BLaER1 treated with 17β-estradiol and CSF1 and Interleukin-3, amounts not matched to agents 10 nM and 100 nM (cell line): Measurements from ENCODE around the gene KBTBD12.
"Not testable (repeated sequence)": the region's sequence is repeated elsewhere in the genome, so short reads cannot be mapped to it uniquely, and the experiment has no call there.

Experiments used
- H3K27ac ChIP-seq, 11 experiments: shearing (Covaris generic); formaldehyde crosslinking; 2 replicates each; pipeline ENCODE4 v1.8.1; 2022
- H3K27me3 ChIP-seq, 11 experiments: shearing (Covaris generic); formaldehyde crosslinking; 2 replicates each; pipeline ENCODE4 v1.8.1; 2022
- H3K36me3 ChIP-seq, 11 experiments: shearing (Covaris generic); formaldehyde crosslinking; 2 replicates each; pipeline ENCODE4 v1.8.1; 2022
- H3K4me1 ChIP-seq, 10 experiments: shearing (Covaris generic); formaldehyde crosslinking; 2 replicates each; pipeline ENCODE4 v1.8.1; 2022
- H3K4me2 ChIP-seq, 11 experiments: shearing (Covaris generic); formaldehyde crosslinking; 2 replicates each; pipeline ENCODE4 v1.8.1; 2022
- H3K4me3 ChIP-seq, 10 experiments: shearing (Covaris generic); formaldehyde crosslinking; 2 replicates each; pipeline ENCODE4 v1.8.1; 2022
- H3K9ac ChIP-seq, 11 experiments: shearing (Covaris generic); formaldehyde crosslinking; 2 replicates each; pipeline ENCODE4 v1.8.1; 2022
- H3K9me3 ChIP-seq, 11 experiments: shearing (Covaris generic); formaldehyde crosslinking; replicated peaks in 1 of 11; 2 replicates each; pipeline ENCODE4 v1.8.1; 2022
- H4K20me1 ChIP-seq, 11 experiments: shearing (Covaris generic); formaldehyde crosslinking; 2 replicates each; pipeline ENCODE4 v1.8.1; 2022
- Cebpa-rat ChIP-seq, 11 experiments: shearing (Covaris generic); IDR thresholded peaks; 2 replicates each; pipeline ENCODE4 v1.8.1; 2022

Gene KBTBD12

DNA sequence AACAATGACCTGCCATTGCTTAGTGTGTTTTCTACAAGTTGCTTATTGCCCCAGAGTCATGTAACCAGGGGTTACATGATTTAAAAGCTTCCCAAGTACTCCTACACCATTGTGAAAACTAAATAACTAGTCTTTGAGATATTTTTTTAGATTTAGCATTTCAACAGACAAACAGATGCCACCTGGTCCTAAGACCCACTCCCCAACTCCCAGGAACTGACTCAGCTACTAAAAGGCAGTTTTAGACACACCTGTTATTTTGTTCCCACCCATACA, 28.1 kb upstream of the KBTBD12 start:
- no peak overlapping the region for H3K4me3 ChIP-seq
- H3K9ac ChIP-seq = no peak overlapping the region
- H3K27me3 ChIP-seq = no peaks in the 10 kb centered on the region
- H3K4me1 ChIP-seq = peaks cover 6 to 24% (median 20%) of the 10 kb centered on the region in 10 experiments; a peak in 19 of 20 replicates
- no peaks in the 10 kb centered on the region for H4K20me1 ChIP-seq
- no peak for TF ChIP-seq Cebpa-rat (IDR thresholded peaks at IDR 0.05)
- peak overlapping the region in 10 of 11 experiments; percentile 20 to 71 (median 46); a peak in 18 of 22 replicates for H3K4me2 ChIP-seq
- no peak overlapping the region for H3K27ac ChIP-seq
- peaks cover 25 to 39% (median 32%) of the 10 kb centered on the region in 11 experiments for H3K9me3 ChIP-seq
- no peaks in the 10 kb centered on the region; a peak in 1 of 22 replicates for H3K36me3 ChIP-seq

DNA sequence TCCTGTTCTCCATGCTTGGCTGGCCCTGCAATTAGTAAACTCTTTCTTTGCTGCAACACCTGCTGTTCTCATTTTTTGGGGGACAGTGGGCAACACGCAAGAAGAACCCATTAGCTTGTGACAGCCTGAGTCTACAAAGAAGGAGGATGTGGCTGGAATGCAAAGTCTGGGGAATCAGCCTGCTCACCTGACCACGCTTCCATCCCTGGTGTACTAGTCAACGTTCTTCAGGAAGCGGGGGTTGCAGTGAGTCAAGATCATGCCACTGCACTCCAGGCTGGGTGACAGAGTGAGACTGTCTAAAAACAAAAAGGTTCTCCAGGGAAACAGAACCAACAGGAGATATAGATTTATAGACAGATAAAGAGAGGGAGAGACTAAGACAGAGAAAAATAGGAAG, 27.7 kb upstream of the KBTBD12 start:
- peaks cover 6 to 24% (median 20%) of the 10 kb centered on the region in 10 experiments; a peak in 19 of 20 replicates for H3K4me1 ChIP-seq
- no peaks in the 10 kb centered on the region for H3K27me3 ChIP-seq
- no peak overlapping the region for H3K27ac ChIP-seq
- H3K4me3 ChIP-seq = no peak overlapping the region
- no peaks in the 10 kb centered on the region for H4K20me1 ChIP-seq
- H3K36me3 ChIP-seq = no peaks in the 10 kb centered on the region; a peak in 1 of 22 replicates
- no peak for TF ChIP-seq Cebpa-rat (IDR thresholded peaks at IDR 0.05)
- peaks cover 27 to 43% (median 36%) of the 10 kb centered on the region in 11 experiments for H3K9me3 ChIP-seq
- peak overlapping the region; percentile 4 to 71 (median 46) for H3K4me2 ChIP-seq
- H3K9ac ChIP-seq = no peak overlapping the region

DNA sequence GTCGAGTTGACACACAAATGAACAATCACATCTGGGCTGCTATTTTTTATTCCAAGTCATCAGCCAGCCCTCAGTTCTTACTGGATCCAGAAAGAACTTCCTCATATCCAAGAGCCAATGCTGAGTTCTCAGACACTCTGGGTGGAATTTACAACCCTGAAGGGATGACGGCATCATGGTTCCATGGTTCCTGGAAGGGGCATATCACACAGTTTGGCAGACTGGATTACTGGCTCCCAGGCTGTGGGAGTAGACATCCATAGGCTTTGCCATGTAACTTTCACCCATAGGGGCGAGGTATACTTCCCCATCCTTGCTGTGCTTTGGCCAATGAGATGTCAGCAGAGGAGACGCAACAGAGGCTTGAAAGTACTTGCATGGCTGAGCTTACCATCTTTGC, 26.9 kb upstream of the KBTBD12 start:
- TF ChIP-seq Cebpa-rat (IDR thresholded peaks at IDR 0.05) = no peak
- Histone ChIP-seq H3K27ac (no peak overlapping the region), H3K4me2 (peak overlapping the region in 8 of 11 experiments; percentile 6 to 71 (median 46); a peak in 13 of 22 replicates), H3K9ac (no peak overlapping the region), H3K4me1 (peaks cover 6 to 24% (median 20%) of the 10 kb centered on the region in 10 experiments; a peak in 19 of 20 replicates), H3K27me3 (no peaks in the 10 kb centered on the region), H3K4me3 (no peak overlapping the region), H3K36me3 (no peaks in the 10 kb centered on the region; a peak in 1 of 22 replicates), H4K20me1 (no peaks in the 10 kb centered on the region), H3K9me3 (peaks cover 27 to 48% (median 36%) of the 10 kb centered on the region in 11 experiments)

DNA sequence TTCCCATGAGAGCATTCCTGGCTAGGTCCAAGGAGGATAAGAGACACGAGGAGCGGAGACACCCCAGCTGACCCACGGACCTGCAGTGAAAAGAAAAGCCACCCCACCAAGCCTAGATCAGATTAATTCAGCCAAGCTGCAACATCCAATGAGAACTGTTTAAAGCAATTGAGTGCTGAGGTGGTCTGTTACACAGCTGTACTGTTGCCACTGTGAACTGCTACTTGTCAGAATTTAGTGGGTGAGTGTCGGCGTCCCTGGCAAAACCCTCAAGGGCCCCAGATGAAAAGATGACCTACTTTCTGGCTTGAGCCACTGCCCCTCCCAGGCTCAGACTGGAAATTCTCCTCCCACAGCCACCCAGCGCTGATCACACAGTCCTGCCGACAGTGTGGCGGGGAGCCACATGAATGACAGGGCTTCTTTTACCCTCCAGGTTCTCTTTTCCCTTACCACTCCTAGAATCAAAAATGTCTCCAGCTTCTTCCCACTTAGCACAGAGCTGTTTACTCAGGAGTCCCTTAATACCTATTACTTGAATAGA, 26.4 kb upstream of the KBTBD12 start:
- Histone ChIP-seq H3K9ac (no peak overlapping the region), H3K4me1 (peaks cover 6 to 24% (median 20%) of the 10 kb centered on the region in 10 experiments; a peak in 19 of 20 replicates), H3K4me2 (peak overlapping the region in 7 of 11 experiments; percentile 6 to 71 (median 45); a peak in 12 of 22 replicates)

DNA sequence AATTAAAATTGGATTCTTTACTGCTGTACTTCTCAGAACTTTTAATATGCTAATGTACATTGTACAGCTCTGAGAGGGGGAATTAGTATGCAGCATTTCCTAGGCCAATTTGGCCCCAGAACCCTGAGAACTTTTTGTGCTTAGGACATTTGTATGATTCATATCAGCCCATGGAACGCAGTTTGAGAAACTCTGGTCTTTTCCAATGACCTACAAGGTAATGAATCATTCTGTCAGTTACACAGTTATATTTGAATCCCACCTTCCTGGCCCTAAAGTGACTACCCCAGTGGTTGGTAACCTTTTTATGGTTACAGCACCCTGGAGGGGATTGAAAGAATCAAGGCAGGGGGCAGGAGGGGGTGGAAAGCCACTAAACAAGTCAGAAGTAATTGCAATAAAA, 25.6 kb upstream of the KBTBD12 start:
- H3K9ac ChIP-seq = no peak overlapping the region
- no peaks in the 10 kb centered on the region for H4K20me1 ChIP-seq
- no peak overlapping the region for H3K27ac ChIP-seq
- no peaks in the 10 kb centered on the region for H3K27me3 ChIP-seq
- H3K4me2 ChIP-seq = no peak overlapping the region
- peaks cover 27 to 48% (median 36%) of the 10 kb centered on the region in 11 experiments for H3K9me3 ChIP-seq
- no peak overlapping the region for H3K4me3 ChIP-seq
- no peaks in the 10 kb centered on the region; a peak in 1 of 22 replicates for H3K36me3 ChIP-seq
- peaks cover 6 to 24% (median 20%) of the 10 kb centered on the region in 10 experiments; a peak in 19 of 20 replicates for H3K4me1 ChIP-seq
- no peak for TF ChIP-seq Cebpa-rat (IDR thresholded peaks at IDR 0.05)

More for the DNA sequence above, 26.4 kb upstream of the KBTBD12 start:
- no peak for TF ChIP-seq Cebpa-rat (IDR thresholded peaks at IDR 0.05)
- Histone ChIP-seq H3K4me3 (no peak overlapping the region), H4K20me1 (no peaks in the 10 kb centered on the region), H3K27ac (no peak overlapping the region), H3K9me3 (peaks cover 27 to 48% (median 36%) of the 10 kb centered on the region in 11 experiments), H3K27me3 (no peaks in the 10 kb centered on the region), H3K36me3 (no peaks in the 10 kb centered on the region; a peak in 1 of 22 replicates)

DNA sequence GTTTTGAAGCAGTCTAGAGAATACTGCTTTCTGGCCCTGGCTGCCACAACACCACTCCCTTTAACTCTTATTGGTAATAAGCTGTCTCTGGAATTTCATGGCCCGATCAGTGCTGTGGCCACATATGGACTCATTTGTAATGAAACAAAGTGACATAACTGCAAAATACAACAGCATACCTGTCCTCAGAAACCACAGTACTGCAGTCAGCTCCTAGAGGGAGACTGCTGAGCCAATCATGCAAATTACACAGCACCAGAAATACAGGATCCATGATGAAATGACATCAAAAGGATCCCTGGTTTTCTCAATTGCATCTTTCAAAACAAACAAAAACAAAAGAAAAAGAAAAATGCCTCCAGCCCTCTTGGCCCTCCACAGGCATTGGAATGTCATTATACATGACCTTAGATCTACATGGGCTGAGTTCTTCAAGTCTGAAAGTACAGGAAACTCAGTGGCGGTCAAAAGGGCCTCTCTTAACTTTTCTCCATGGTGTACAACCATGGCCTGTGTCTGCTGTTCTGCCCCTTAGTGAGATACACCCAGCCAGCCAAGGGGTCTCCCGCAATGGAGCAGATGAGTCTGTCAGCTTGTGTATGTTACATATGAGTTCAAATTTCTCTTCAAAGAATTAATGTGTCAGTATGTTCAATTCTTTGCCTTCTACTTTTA, 24.9 kb upstream of the KBTBD12 start:
- no peak overlapping the region for H3K27ac ChIP-seq

DNA sequence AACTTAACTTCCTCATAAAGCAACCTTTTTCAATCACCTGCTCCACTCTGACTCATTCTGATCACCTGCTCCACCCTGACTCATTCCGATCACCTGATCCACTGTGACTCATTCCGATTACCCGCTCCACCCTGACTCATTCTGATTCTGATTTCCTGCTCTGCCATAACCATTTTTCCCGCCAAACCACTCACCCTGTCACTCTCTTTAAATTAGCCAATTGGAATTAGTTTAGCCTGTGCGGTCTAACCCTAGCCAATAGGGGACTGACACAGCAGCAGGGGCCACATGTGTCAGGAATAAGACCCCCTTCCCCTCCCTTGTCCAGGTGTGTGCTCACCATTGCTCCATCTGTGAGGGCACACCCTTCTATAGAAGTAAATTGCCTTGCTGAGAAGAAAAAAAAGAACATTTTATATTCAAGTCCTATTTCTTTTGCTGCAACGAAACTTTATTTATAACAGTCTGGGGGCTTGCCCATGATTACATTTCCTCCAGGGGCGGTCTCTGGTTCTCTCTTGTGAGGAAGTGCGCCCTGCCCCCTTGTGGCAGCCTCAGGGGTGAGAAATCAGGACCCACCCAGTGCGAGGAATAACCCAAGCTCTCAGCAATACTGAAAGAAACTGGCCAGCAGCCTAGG, 24.3 kb upstream of the KBTBD12 start:
- not testable (repeated sequence) for H3K9ac ChIP-seq, H3K4me2 ChIP-seq, H3K27ac ChIP-seq, H3K27me3 ChIP-seq, H3K36me3 ChIP-seq, H3K4me3 ChIP-seq, H4K20me1 ChIP-seq
- peaks cover 6 to 24% (median 20%) of the 10 kb centered on the region in 10 experiments; a peak in 19 of 20 replicates for H3K4me1 ChIP-seq
- peaks cover 27 to 48% (median 36%) of the 10 kb centered on the region in 11 experiments for H3K9me3 ChIP-seq

More for the DNA sequence above, 24.9 kb upstream of the KBTBD12 start:
- no peak overlapping the region for H3K4me3 ChIP-seq
- H3K4me2 ChIP-seq = no peak overlapping the region
- no peaks in the 10 kb centered on the region for H4K20me1 ChIP-seq
- H3K27me3 ChIP-seq = no peaks in the 10 kb centered on the region
- peaks cover 27 to 48% (median 36%) of the 10 kb centered on the region in 11 experiments for H3K9me3 ChIP-seq
- H3K4me1 ChIP-seq = peaks cover 6 to 24% (median 20%) of the 10 kb centered on the region in 10 experiments; a peak in 19 of 20 replicates
- no peak overlapping the region for H3K9ac ChIP-seq
- H3K36me3 ChIP-seq = no peaks in the 10 kb centered on the region; a peak in 1 of 22 replicates
- TF ChIP-seq Cebpa-rat (IDR thresholded peaks at IDR 0.05) = no peak

DNA sequence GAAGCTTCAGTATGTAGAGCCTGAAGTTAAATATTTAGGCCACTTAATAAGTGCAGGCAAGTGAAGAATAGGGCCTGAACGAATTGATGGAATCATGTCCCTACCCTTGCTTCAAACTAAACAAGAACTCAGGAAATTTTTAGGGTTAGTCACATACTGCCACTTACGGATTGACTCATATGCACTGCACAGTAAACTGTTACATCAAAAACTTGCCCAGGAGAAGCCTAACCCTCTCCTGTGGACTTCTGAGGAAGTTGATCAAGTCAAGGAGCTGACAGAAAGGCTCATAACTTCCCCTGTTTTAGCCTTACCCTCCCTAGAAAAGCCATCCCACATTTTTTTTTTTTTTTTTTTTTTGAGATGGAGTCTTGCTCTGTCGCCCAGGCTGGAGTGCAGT, 20.6 kb upstream of the KBTBD12 start:
- Histone ChIP-seq H3K4me3 (no peak overlapping the region), H3K27me3 (no peaks in the 10 kb centered on the region), H3K9ac (no peak overlapping the region), H3K36me3 (no peaks in the 10 kb centered on the region; a peak in 1 of 22 replicates), H4K20me1 (no peaks in the 10 kb centered on the region), H3K4me2 (no peak overlapping the region), H3K4me1 (peaks cover 0 to 20% (median 3%) of the 10 kb centered on the region in 10 experiments; a peak in 10 of 20 replicates), H3K9me3 (peaks cover 27 to 33% (median 29%) of the 10 kb centered on the region in 11 experiments), H3K27ac (no peak overlapping the region)
- no peak for TF ChIP-seq Cebpa-rat (IDR thresholded peaks at IDR 0.05)

DNA sequence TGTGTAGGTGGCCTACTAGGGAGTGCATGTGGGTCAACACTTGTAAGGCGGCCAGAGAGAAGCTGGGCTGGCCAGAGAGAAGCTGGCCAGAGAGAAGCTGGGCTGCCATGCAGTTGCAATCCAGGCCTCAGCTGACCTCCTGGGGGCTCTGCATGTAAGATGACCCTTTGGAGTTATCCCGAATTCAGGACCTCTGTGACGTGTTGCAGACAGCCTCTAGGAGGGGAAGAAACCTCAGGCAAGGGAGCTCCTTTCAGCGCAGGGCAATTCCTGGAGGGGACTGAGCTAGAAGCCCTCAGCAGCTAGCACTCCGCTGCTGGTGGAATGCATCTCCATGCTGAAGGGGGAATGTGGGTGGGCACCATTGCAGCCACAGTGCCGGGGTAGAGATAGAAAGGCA, 15.8 kb upstream of the KBTBD12 start:
- TF ChIP-seq Cebpa-rat (IDR thresholded peaks at IDR 0.05) = no peak

More for the DNA sequence above, 15.8 kb upstream of the KBTBD12 start:
- Histone ChIP-seq H3K9me3 (0 out of 22 replicates have a peak, but pooled peaks cover 0 to 5% (median 0%) of the 10 kb centered on the region in 11 experiments), H3K4me1 (peaks cover 0 to 34% (median 6%) of the 10 kb centered on the region in 10 experiments; a peak in 12 of 20 replicates), H3K27ac (peak overlapping the region in 5 of 11 experiments; percentile 2 to 57 (median 50); a peak in 8 of 22 replicates), H4K20me1 (no peaks in the 10 kb centered on the region), H3K4me2 (peak overlapping the region in 5 of 11 experiments; percentile 13 to 84 (median 66); a peak in 9 of 22 replicates), H3K9ac (peak overlapping the region in 1 of 11 experiments; percentile 24; a peak in 1 of 22 replicates), H3K4me3 (no peak overlapping the region), H3K27me3 (no peaks in the 10 kb centered on the region), H3K36me3 (no peaks in the 10 kb centered on the region)
